Panc1 (cell line): ENCODE measurements around the gene ZKSCAN3. TPM values are rescaled to one million over a fixed set of nuclear protein-coding genes. Genes with fewer than 3 reads are reported as not detected.

Source experiments
- ATAC-seq: fragments of 200-7000 bp; cut with Tn5 transposase; 2 replicates; pipeline ENCODE4 v1.9.1; 2020; ENCODE audit warnings: mild to moderate bottlenecking, moderate library complexity
- BruUV-seq: library from RNA; stranded (reverse); fragments of 400-500 nt; replicated peaks from 2 replicates; lab custom pipeline; 2021; lab: Mats Ljungman, UMichigan
- CTCF ChIA-PET: fragments of 300-600 bp; sonication (Branson Sonifier 250); formaldehyde crosslinking; loops from one replicate; lab custom pipeline; 2022; ENCODE audit warnings: antibody characterized with exemption; lab: Charles Lee
- POLR2A ChIA-PET: fragments of 300-600 bp; sonication (Branson Sonifier 250); formaldehyde crosslinking; loops from one replicate; lab custom pipeline; 2022; ENCODE audit warnings: antibody characterized with exemption; lab: Charles Lee
- DNase-seq: peaks from one replicate; pipeline ENCODE4 v3.0.0-alpha.2; 2010; ENCODE audit warnings: low read depth, low spot score
- H3K27ac ChIP-seq: 2 replicates; pipeline ENCODE4 v1.5.1; 2011; ENCODE audit warnings: mild to moderate bottlenecking, low read length, inconsistent platforms
- H3K27me3 ChIP-seq: fragments of 200-500 bp; sonication (Bioruptor generic); 2 replicates; pipeline ENCODE4 v1.6.0; 2014; ENCODE audit warnings: low read length, inconsistent platforms; ENCODE audit not compliant: control insufficient read depth, insufficient read depth
- H3K36me3 ChIP-seq: fragments of 200-500 bp; sonication (Bioruptor generic); 2 replicates; pipeline ENCODE4 v1.5.1; 2014; ENCODE audit warnings: inconsistent platforms, mild to moderate bottlenecking, low read length, moderate library complexity; ENCODE audit not compliant: control insufficient read depth, insufficient read depth
- H3K4me1 ChIP-seq: 2 replicates; pipeline ENCODE4 v1.5.1; 2011; ENCODE audit warnings: inconsistent platforms, mild to moderate bottlenecking, low read length, moderate library complexity; ENCODE audit not compliant: control insufficient read depth, insufficient read depth
- H3K4me3 ChIP-seq, 2 experiments: 2 replicates each; pipeline ENCODE4 v1.5.1; 2011 to 2012; ENCODE audit warnings: low read depth in 2 of 2, low read length in 2 of 2, mild to moderate bottlenecking in 2 of 2, inconsistent platforms in 1 of 2, moderate library complexity in 1 of 2
- H3K9me3 ChIP-seq: fragments of 200-500 bp; sonication (Bioruptor generic); 2 replicates; pipeline ENCODE4 v1.5.1; 2014; ENCODE audit warnings: low read depth, mild to moderate bottlenecking, inconsistent platforms, low read length, moderate library complexity; ENCODE audit not compliant: control insufficient read depth, insufficient read depth
- CTCF ChIP-seq: fragments of 450-650 bp; IDR thresholded peaks from 2 replicates; pipeline ENCODE4 v1.5.1; 2017; ENCODE audit warnings: mild to moderate bottlenecking
- POLR2AphosphoS5 ChIP-seq: IDR thresholded peaks from 2 replicates; pipeline ENCODE4 v1.6.1; 2012; ENCODE audit warnings: mild to moderate bottlenecking, low read depth, low read length, moderate library complexity
- SIN3A ChIP-seq: IDR thresholded peaks from 2 replicates; pipeline ENCODE4 v1.6.1; 2012; ENCODE audit warnings: low read depth, mild to moderate bottlenecking, low read length, moderate library complexity, borderline replicate concordance; ENCODE audit not compliant: insufficient read depth
- TCF7L2 ChIP-seq: IDR thresholded peaks from 2 replicates; pipeline ENCODE4 v1.6.1; 2011; ENCODE audit warnings: mild to moderate bottlenecking, low read depth, low read length, inconsistent platforms
- in situ Hi-C: cut with HindIII; loops from 2 replicates; pipeline ENCODE4 v1.10.0; 2016; ENCODE audit warnings: low sequenced_read_pairs, low pct_unique_long_range_greater_than_20kb
- intact Hi-C: fragments of 100-400 bp; cut with micrococcal nuclease; formaldehyde crosslinking; loops from one replicate; pipeline ENCODE4 v1.10.0; 2022; ENCODE audit not compliant: unreplicated experiment
- total RNA-seq: library from RNA; stranded (reverse); gene quantifications from one replicate; pipeline ENCODE4 v1.2.1, GENCODE V29; 2021; ENCODE audit not compliant: unreplicated experiment
- TF ChIP-seq, protein P1 (sequence below), 2 experiments: IDR thresholded peaks; 2 replicates each; pipeline ENCODE4 v1.6.1; 2011 to 2012; ENCODE audit warnings: low read depth in 2 of 2, control low read depth in 1 of 2, low read length in 1 of 2, mild to moderate bottlenecking in 1 of 2, moderate library complexity in 1 of 2; ENCODE audit not compliant: insufficient read depth in 1 of 2

ZKSCAN3 gene
- total RNA-seq, 1 experiment from 2014 or later = 7.0 TPM

DNA sequence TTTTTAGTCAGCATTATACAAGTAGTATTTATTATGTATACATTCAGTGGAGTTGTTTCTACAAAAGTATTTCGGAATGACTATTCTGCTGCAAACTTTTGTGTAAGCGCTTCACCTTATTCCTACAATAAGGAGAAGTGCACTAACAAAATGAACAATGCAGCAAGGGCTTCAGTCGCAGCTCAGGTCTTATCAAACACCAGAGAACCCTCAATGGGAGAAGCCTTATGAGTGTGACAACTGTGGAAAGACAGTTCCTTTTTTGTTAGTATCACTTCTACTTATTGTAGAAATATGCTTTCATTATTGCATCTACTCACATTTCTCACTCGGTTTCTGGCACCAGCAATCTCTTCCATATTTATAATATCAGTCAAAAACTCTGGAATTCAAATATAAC is 18.8 kb downstream of the ZKSCAN3 start:
- ATAC-seq = no peak
- in situ Hi-C loops = no loop called here
- no peaks in the 10 kb centered on the region for H3K9me3 ChIP-seq
- no peak for TF ChIP-seq CTCF
- no peak for TF ChIP-seq SIN3A
- no peak for TF ChIP-seq POLR2AphosphoS5
- TF ChIP-seq, protein P1, sequence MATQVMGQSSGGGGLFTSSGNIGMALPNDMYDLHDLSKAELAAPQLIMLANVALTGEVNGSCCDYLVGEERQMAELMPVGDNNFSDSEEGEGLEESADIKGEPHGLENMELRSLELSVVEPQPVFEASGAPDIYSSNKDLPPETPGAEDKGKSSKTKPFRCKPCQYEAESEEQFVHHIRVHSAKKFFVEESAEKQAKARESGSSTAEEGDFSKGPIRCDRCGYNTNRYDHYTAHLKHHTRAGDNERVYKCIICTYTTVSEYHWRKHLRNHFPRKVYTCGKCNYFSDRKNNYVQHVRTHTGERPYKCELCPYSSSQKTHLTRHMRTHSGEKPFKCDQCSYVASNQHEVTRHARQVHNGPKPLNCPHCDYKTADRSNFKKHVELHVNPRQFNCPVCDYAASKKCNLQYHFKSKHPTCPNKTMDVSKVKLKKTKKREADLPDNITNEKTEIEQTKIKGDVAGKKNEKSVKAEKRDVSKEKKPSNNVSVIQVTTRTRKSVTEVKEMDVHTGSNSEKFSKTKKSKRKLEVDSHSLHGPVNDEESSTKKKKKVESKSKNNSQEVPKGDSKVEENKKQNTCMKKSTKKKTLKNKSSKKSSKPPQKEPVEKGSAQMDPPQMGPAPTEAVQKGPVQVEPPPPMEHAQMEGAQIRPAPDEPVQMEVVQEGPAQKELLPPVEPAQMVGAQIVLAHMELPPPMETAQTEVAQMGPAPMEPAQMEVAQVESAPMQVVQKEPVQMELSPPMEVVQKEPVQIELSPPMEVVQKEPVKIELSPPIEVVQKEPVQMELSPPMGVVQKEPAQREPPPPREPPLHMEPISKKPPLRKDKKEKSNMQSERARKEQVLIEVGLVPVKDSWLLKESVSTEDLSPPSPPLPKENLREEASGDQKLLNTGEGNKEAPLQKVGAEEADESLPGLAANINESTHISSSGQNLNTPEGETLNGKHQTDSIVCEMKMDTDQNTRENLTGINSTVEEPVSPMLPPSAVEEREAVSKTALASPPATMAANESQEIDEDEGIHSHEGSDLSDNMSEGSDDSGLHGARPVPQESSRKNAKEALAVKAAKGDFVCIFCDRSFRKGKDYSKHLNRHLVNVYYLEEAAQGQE (IDR thresholded peaks at IDR 0.05; ENCODE audit: insufficient read depth in 1 of 2, low read depth in 2 of 2, low read length in 1 of 2) = no peak
- no peak for TF ChIP-seq TCF7L2
- no peak for DNase-seq
- H3K4me1 ChIP-seq = no peaks in the 10 kb centered on the region
- BruUV-seq = no TSS peak
- ChIA-PET POLR2A (no interaction called here), CTCF (no interaction called here)
- H3K27ac ChIP-seq = no peak overlapping the region
- no peak overlapping the region for H3K4me3 ChIP-seq
- H3K27me3 ChIP-seq = no peaks in the 10 kb centered on the region
- peaks cover 3% of the 10 kb centered on the region; the same call in 1 of the 2 replicates for H3K36me3 ChIP-seq
- intact Hi-C loops = no loop called here

DNA sequence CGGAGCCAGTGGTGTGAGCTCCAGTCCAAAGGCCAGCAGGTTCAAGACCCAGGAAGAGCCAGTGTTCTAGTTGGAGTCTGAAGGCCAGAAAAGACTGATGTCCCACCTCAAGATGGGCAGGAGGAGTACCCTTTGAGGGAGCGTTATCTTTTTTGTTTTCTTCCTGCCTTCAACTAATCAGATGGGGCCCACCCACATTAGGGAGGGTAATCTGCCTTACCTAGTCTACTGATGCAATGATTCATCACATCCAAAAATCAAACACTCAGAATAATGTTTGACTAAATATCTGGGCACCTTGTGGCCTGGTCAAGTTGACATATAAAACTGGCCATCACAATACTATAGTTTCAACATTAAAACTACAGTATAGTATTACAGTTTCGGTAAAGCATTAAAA is 19.7 kb downstream of the ZKSCAN3 start:
- DNase-seq (no peak), ATAC-seq (no peak)
- intact Hi-C loops (no loop called here), in situ Hi-C loops (no loop called here)
- CTCF ChIA-PET = no interaction called here
- no peaks in the 10 kb centered on the region for H3K4me1 ChIP-seq
- H3K36me3 ChIP-seq = peaks cover 3% of the 10 kb centered on the region; the same call in 1 of the 2 replicates
- H3K27ac ChIP-seq = no peak overlapping the region
- H3K4me3 ChIP-seq = no peak overlapping the region
- POLR2A ChIA-PET = no interaction called here
- H3K27me3 ChIP-seq = no peaks in the 10 kb centered on the region
- no TSS peak for BruUV-seq
- TF ChIP-seq, protein P1 (IDR thresholded peaks at IDR 0.05; ENCODE audit: insufficient read depth in 1 of 2, low read depth in 2 of 2, low read length in 1 of 2) = no peak
- TF ChIP-seq TCF7L2 (no peak), POLR2AphosphoS5 (no peak), CTCF (no peak), SIN3A (no peak)
- no peaks in the 10 kb centered on the region for H3K9me3 ChIP-seq
